AG10803 (cell line): ENCODE measurements around the gene PBRM1.
A peak's percentile ranks its signal among the peaks of the same experiment; 100 is the strongest.

Experiments used
- DNase-seq: peaks from one replicate; pipeline ENCODE4 v3.0.0; 2010; ENCODE audit warnings: low read depth
- H3K4me3 ChIP-seq: 2 replicates; pipeline ENCODE4 v1.5.1; 2011; ENCODE audit warnings: mild to moderate bottlenecking, low read length, control low read depth
- TF ChIP-seq, protein P1 (sequence below): conservative IDR thresholded peaks from 2 replicates; pipeline ENCODE4 v1.5.1; 2011; ENCODE audit warnings: mild to moderate bottlenecking, low read length, control low read depth, inconsistent platforms

The PBRM1 gene

DNA sequence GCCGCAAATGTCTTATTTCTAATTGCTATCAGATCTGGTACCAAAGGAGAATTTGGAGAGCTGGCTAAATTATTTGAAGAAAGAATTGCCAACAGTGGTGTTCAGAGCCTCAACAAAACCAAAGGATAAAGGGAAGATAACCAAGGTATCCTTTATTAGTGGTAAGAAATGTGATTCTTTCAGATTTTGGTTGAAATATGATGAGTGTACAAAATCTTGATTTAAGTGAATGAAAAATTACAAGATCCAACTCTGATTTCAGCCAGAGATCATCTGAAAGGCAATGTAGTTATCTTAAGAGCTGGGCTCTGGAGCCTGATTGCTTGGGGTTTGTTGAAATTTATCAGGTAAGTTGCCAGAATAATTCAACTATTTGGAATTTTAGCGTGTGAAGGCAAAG lies 4.8 kb upstream of the PBRM1 start:
- TF ChIP-seq, protein P1, sequence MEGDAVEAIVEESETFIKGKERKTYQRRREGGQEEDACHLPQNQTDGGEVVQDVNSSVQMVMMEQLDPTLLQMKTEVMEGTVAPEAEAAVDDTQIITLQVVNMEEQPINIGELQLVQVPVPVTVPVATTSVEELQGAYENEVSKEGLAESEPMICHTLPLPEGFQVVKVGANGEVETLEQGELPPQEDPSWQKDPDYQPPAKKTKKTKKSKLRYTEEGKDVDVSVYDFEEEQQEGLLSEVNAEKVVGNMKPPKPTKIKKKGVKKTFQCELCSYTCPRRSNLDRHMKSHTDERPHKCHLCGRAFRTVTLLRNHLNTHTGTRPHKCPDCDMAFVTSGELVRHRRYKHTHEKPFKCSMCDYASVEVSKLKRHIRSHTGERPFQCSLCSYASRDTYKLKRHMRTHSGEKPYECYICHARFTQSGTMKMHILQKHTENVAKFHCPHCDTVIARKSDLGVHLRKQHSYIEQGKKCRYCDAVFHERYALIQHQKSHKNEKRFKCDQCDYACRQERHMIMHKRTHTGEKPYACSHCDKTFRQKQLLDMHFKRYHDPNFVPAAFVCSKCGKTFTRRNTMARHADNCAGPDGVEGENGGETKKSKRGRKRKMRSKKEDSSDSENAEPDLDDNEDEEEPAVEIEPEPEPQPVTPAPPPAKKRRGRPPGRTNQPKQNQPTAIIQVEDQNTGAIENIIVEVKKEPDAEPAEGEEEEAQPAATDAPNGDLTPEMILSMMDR, result no peak
- no peak for DNase-seq
- H3K4me3 ChIP-seq, result no peak overlapping the region

DNA sequence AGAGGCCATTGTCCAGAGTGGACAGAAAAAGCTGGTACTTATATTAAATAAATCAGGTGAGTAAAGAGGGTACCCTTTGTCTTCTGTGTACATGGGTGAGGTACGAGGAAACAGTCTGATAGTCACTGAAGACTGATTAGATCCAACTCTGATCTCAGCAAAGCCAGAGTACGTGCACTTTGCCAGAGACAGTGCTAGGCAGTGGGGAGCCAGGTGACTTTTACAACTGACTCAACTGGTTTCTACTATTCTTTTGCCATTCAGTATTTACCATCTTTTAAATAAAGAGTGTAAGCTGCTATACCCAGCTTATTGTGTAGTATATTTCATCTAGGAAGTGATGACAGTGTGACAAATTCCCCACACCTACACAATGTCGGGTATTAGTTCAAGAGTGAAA lies 3.4 kb upstream of the PBRM1 start:
- no peak for DNase-seq
- TF ChIP-seq, protein P1, result no peak
- no peak overlapping the region for H3K4me3 ChIP-seq

DNA sequence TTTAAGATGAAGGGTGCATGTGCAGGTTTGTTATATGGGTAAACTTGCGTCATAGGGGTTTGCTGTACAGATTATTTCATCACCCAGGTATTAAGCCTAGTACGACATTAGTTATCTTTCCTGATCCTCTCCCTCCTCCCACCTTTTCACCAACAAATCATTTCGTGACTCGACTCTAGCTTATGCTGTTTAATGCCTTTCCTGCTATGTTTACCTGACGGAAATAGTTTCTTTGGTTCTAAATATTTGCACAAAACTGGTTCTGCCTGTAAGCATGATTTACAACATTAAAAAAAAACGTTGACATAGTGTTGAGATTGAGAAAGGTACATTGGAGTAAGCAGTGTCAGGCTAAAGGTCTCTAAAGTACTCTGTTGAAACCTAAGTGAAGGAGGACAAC lies 2.6 kb upstream of the PBRM1 start:
- DNase-seq, result no peak
- no peak overlapping the region for H3K4me3 ChIP-seq
- TF ChIP-seq, protein P1, result no peak

DNA sequence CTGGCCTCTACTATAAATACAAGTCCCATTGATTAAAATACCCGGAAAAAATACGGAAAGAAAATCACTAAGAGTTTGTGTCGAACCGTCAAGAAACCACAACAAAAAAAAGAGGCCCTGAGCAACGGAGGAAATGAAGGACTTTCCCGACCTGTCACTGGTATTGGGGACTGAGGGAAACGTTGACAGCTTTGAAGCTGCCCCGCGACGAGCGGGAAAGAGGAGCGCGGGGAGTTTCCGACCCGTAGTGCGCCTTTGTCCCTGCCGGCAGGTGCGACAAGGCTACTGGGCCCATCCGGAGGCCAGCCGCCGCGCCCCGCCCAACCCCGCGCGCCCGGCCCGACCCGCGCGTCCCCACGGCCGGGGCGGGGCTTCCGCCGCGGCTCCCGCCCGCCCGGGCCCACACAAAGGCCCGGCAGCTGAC lies 416 bp downstream of the PBRM1 start:
- peak overlapping the region; percentile 99 for H3K4me3 ChIP-seq
- TF ChIP-seq, protein P1, result no peak
- no peak for DNase-seq

DNA sequence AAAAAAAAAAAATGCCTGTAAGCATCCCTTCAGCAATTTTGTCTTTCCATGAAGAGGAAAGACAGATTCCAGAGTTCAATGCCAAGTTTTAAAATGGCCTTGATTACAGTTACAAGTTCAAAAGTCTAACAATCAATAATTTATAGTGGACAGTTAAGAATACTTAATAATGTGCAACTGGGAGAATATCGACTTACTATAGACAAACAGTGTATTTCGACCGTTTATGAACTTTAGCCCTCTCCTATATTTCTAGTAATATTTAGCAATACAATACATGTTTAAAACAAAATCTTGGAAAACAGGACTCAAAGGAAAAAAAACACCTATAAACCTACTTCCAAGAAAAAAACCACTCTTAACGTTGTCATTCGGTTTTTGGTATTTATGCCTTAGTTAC lies 1.5 kb downstream of the PBRM1 start:
- TF ChIP-seq, protein P1, result no peak
- H3K4me3 ChIP-seq, result peak overlapping the region; percentile 96
- DNase-seq, result no peak

DNA sequence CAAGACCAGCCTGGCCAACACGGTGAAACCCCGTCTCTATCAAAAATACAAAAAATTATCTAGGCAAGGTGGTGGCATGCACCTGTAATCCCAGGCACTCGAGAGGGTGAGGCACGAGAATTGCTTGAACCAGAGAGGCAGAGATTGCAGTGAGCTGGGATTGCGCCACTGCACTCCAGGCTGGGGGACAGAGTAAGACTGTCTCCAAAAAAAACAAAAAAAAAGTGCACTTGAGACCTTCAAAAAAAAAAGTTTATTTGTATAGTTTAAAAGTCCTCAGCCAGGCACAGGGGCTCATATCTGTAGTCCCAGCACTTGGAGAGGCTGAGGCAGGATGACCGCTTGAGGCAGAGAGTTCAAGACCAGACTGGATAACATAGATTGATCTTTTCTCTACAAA lies 2.1 kb downstream of the PBRM1 start:
- no peak overlapping the region for H3K4me3 ChIP-seq
- TF ChIP-seq, protein P1, result no peak
- no peak for DNase-seq

DNA sequence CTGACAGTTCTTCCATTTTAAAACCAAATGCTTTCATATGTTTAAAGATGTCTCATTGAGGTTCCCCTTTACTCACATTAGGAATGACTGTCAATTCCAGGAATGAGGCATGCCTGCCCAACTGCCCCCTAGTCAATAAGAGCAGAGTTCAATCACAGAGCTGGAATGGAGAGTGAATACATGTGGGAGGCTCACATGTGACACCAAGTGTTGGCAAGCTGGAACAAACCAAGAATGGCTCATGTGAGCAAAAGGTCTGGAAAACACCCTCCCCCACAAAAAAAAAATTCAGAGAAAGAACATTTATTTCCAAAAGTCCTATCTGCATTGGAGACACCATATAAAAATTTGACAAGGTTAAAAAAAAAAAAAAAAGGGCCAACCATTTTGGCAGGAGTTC lies 3.7 kb downstream of the PBRM1 start:
- no peak overlapping the region for H3K4me3 ChIP-seq
- DNase-seq, result peak; percentile 81
- TF ChIP-seq, protein P1, result peak; percentile 41
